Measurements from ENCODE around the gene AARS1.
"Not testable (repeated sequence)": the region's sequence is repeated elsewhere in the genome, so short reads cannot be mapped to it uniquely, and the experiment has no call there.

The AARS1 gene

DNA sequence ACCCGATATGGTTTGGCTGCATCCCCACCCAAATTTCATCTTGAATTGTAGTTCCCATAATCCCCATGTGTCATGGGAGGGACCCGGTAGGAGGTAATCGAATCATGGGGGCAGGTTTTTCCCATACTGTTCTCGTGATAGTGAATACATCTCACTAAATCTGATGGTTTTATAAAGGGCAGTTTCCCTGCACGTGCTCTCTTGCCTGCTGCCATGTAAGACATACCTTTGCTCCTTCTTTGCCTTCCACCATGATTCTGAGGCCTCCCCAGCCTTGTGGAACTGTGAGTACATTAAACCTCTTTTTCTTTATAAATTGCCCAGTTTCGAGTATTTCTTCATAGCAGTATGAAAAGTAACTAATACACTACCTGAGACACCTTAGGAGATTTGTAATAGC is 82.9 kb downstream of the AARS1 start:
- Histone ChIP-seq H3K36me3 (peaks cover 3 to 30% (median 25%) of the 10 kb centered on the region in 11 experiments; a peak in 18 of 22 replicates), H3K9me3 (replicated peaks in 1 of 11) (peaks cover 0 to 23% (median 11%) of the 10 kb centered on the region in 11 experiments; a peak in 11 of 22 replicates)
- H3K4me1 ChIP-seq, H3K9ac ChIP-seq, H3K4me2 ChIP-seq, H3K4me3 ChIP-seq, H3K27me3 ChIP-seq, H4K20me1 ChIP-seq, H3K27ac ChIP-seq: not testable (repeated sequence)

DNA sequence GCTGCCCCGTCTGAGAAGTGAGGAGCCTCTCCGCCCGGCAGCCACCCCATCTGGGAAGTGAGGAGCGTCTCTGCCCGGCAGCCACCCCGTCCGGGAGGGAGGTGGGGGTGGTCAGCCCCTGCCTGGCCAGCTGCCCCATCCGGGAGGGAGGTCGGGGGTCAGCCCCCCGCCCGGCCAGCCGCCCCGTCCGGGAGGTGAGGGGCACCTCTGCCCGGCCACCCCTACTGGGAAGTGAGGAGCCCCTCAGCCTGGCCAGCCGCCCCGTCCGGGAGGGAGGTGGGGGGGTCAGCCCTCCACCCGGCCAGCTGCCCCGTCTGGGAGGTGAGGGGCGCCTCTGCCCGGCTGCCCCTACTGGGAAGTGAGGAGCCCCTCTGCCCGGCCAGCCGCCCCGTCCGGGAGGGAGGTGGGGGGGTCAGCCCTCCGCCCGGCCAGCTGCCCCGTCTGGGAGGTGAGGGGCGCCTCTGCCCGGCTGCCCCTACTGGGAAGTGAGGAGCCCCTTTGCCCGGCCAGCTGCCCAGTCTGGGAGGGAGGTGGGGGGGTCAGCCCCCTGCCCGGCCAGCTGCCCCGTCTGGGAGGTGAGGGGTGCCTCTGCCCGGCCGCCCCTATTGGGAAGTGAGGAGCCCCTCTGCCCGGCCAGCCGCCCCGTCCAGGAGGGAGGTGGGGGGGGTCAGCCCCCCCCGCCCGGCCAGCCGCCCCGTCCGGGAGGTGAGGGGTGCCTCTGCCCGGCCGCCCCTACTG is 84.5 kb downstream of the AARS1 start:
- not testable (repeated sequence) for H3K4me3 ChIP-seq, H3K9ac ChIP-seq, H3K4me2 ChIP-seq, H4K20me1 ChIP-seq, H3K27me3 ChIP-seq, H3K27ac ChIP-seq, H3K4me1 ChIP-seq
- H3K9me3 ChIP-seq (replicated peaks in 1 of 11), result peaks cover 0 to 20% (median 11%) of the 10 kb centered on the region in 11 experiments; a peak in 11 of 22 replicates
- peaks cover 3 to 25% (median 20%) of the 10 kb centered on the region in 11 experiments; a peak in 17 of 22 replicates for H3K36me3 ChIP-seq

DNA sequence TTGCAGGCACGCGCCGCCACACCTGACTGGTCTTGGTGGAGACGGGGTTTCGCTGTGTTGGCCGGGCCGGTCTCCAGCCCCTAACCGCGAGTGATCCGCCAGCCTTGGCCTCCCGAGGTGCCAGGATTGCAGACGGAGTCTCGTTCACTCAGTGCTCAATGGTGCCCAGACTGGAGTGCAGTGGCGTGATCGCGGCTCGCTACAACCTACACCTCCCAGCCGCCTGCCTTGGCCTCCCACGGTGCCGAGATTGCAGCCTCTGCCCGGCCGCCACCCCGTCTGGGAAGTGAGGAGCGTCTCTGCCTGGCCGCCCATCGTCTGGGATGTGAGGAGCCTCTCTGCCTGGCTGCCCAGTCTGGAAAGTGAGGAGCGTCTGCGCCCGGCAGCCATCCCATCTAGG is 85.3 kb downstream of the AARS1 start:
- not testable (repeated sequence) for H4K20me1 ChIP-seq, H3K4me1 ChIP-seq, H3K4me3 ChIP-seq, H3K4me2 ChIP-seq, H3K9ac ChIP-seq, H3K27me3 ChIP-seq, H3K27ac ChIP-seq
- peaks cover 3 to 24% (median 18%) of the 10 kb centered on the region in 11 experiments; a peak in 17 of 22 replicates for H3K36me3 ChIP-seq
- H3K9me3 ChIP-seq (replicated peaks in 1 of 11), result peaks cover 0 to 20% (median 11%) of the 10 kb centered on the region in 11 experiments; a peak in 11 of 22 replicates

DNA sequence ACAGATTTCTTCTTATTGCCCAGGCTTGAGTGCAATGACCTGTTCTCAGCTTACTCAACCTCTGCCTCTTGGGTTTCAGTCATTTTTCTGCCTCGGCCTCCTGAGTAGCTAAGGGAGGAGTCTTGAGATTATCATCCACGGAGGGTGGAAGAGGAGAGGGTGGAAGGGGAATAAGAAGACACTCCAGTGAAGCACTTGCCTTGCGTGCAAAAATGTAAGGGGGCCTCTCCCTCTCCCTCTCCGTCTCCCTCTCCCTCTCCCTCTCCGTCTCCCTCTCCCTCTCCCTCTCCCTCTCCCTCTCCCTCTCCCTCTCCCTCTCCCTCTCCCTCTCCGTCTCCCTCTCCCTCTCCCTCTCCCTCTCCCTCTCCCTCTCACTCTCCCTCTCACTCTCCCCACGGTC is 85.8 kb downstream of the AARS1 start:
- H3K4me3 ChIP-seq, H3K4me1 ChIP-seq, H3K27me3 ChIP-seq, H3K9ac ChIP-seq, H3K4me2 ChIP-seq, H4K20me1 ChIP-seq, H3K27ac ChIP-seq: not testable (repeated sequence)
- peaks cover 3 to 23% (median 18%) of the 10 kb centered on the region in 11 experiments; a peak in 17 of 22 replicates for H3K36me3 ChIP-seq
- peaks cover 0 to 20% (median 11%) of the 10 kb centered on the region in 11 experiments; a peak in 11 of 22 replicates for H3K9me3 ChIP-seq (replicated peaks in 1 of 11)

Data from BLaER1 treated with 17β-estradiol and CSF1 and Interleukin-3, amounts not matched to agents 10 nM and 100 nM (cell line).